ENCODE measurements around the gene ZBTB45.
A peak's percentile ranks its signal among the peaks of the same experiment; 100 is the strongest.
"Not testable (repeated sequence)": the region's sequence is repeated elsewhere in the genome, so short reads cannot be mapped to it uniquely, and the experiment has no call there.

The ZBTB45 gene

DNA sequence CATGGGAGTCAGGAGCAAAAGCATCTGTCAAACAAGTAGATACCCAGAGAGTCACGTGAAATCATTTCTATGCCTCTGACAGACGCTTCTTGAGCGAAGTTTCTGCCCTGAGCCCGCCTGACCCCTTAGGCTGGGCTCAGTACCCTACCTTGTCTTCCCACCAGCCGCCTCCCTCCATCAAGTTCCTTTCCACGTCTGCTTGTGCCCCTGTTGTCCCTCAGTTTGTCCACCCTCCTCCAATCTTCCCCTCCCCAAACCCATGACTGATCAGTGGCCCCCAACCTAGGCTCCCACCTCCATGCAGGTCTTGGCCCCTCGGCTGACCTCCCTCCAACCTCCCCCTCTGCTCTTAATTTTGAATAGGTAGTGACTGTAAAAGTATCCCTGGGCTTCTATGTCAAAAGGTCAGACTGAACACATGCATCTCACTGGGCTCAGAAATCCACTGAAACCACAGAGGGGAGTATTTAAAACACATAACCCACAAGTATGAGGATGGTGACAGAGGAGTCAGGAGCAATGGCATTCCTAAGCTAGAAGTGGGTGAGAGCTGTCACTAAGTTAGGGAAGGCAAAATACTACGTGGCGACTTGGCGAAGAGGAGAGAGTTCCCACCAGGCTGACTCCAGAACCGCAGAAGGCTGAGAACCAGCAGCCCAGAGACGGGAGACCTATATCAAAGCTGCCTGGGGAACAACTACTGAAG is 45.2 kb downstream of the ZBTB45 start:
- Mint-ChIP-seq H3K36me3 (ENCODE audit: low read depth) (peaks cover 11% of the 10 kb centered on the region), H3K27me3 (ENCODE audit: low read depth) (no peaks in the 10 kb centered on the region), H3K9me3 (no peaks in the 10 kb centered on the region), H3K27ac (peak overlapping the region; percentile 34), H3K4me3 (peak overlapping the region; percentile 88), H3K4me1 (ENCODE audit: low read depth) (peaks cover 12% of the 10 kb centered on the region)
- no peak for DNase-seq (ENCODE audit: low spot score)

DNA sequence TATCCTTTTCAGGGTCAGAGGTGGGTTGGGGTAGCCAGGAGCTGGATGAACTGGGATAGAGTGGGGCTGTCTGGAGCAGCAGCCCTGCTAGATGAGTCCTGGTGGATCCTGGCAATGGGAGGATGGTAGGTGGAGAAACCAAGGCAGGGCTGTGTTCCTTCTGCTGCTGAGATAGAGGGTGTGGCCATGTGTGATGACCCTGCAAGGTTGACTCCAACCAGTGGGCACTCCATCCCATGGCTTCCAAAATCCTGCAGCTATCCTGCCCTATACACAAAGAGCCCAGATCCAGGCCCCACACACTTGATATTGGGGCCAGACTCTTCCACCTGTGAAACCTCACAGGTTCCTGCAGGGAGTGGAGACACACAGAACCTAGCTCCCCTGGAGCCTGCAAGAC is 45.8 kb downstream of the ZBTB45 start:
- H3K4me3 Mint-ChIP-seq, result peak overlapping the region; percentile 88

DNA sequence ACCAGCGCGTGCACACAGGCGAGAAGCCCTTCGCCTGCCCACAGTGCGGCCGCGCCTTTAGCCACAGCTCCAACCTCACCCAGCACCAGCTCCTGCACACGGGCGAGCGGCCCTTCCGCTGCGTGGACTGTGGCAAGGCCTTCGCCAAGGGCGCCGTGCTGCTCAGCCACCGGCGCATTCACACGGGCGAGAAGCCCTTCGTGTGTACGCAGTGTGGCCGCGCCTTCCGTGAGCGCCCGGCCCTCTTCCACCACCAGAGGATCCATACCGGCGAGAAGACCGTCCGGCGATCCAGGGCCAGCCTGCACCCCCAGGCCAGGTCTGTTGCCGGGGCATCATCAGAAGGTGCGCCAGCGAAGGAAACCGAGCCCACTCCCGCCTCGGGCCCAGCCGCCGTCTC is 47.9 kb downstream of the ZBTB45 start:
- Mint-ChIP-seq H3K9me3 (no peaks in the 10 kb centered on the region), H3K4me3 (no peak overlapping the region), H3K27me3 (ENCODE audit: low read depth) (no peaks in the 10 kb centered on the region), H3K27ac (no peak overlapping the region), H3K4me1 (ENCODE audit: low read depth) (peaks cover 20% of the 10 kb centered on the region), H3K36me3 (ENCODE audit: low read depth) (peaks cover 9% of the 10 kb centered on the region)
- DNase-seq (ENCODE audit: low spot score), result no peak

More for the DNA sequence above, 45.8 kb downstream of the ZBTB45 start:
- no peak for DNase-seq (ENCODE audit: low spot score)
- H3K27me3 Mint-ChIP-seq (ENCODE audit: low read depth), result no peaks in the 10 kb centered on the region
- peaks cover 9% of the 10 kb centered on the region for H3K36me3 Mint-ChIP-seq (ENCODE audit: low read depth)
- H3K27ac Mint-ChIP-seq, result no peak overlapping the region
- peaks cover 12% of the 10 kb centered on the region for H3K4me1 Mint-ChIP-seq (ENCODE audit: low read depth)
- no peaks in the 10 kb centered on the region for H3K9me3 Mint-ChIP-seq

DNA sequence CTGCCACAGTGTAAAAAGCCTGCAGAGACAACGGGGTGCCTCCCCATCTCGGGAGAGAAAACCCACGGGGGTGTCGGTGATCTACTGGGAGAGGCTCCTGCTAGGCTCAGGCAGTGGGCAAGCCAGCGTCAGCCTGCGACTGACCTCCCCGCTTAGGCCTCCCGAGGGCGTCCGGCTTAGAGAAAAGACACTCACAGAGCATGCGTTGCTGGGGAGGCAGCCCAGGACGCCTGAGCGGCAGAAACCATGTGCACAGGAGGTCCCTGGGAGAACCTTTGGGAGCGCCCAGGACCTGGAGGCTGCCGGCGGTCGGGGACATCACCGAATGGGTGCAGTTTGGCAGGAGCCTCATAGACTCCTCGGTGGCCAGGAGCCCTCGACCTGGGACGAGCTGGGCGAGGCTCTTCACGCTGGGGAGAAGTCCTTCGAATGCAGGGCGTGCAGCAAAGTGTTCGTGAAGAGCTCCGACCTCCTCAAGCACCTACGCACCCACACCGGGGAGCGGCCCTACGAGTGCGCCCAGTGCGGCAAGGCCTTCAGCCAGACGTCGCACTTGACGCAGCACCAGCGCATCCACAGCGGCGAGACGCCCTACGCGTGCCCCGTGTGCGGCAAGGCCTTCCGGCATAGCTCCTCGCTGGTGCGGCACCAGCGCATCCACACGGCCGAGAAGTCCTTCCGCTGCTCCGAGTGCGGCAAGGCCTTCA is 48.6 kb downstream of the ZBTB45 start:
- not testable (repeated sequence) for DNase-seq (ENCODE audit: low spot score); H3K27ac Mint-ChIP-seq; H3K27me3 Mint-ChIP-seq (ENCODE audit: low read depth); H3K9me3 Mint-ChIP-seq; H3K36me3 Mint-ChIP-seq (ENCODE audit: low read depth); H3K4me3 Mint-ChIP-seq
- peaks cover 20% of the 10 kb centered on the region for H3K4me1 Mint-ChIP-seq (ENCODE audit: low read depth)

DNA sequence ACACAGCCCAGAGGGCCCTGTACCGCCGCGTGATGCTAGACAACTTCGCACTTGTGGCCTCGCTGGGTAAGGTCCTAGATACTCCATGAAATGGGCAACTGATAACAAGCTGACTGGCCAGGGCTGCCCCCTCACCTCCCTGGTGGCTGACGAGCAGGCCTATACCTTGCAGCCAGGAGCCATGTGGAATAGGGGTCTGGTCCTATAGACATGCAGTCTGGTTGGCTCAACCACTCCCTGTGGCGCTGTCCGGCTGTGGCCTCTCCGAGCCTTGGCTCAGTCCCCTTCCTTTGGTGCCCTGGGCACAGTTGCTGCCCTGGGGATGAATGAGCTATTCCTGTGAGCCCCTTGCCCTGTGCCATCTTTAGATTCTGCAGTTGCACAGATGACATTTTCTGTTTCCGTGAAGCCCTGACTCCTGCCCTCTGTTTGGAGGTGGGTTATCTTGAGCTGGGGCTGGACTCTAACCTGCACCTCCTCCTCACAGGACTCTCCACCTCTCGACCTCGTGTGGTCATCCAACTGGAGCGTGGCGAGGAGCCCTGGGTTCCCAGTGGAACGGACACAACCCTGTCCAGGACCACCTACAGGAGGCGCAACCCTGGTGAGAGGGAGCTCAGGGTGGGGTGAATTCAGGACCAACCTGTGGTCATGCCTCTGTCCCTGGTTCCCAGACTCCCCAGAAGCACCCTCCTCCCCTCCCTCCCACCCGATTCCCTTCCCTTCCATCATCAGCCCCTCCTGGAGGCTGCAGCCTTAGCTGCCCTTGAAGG is 50.2 kb downstream of the ZBTB45 start:
- H3K27ac Mint-ChIP-seq, result no peak overlapping the region
- H3K9me3 Mint-ChIP-seq, result no peaks in the 10 kb centered on the region
- H3K4me3 Mint-ChIP-seq, result no peak overlapping the region
- peaks cover 2% of the 10 kb centered on the region for H3K27me3 Mint-ChIP-seq (ENCODE audit: low read depth)
- peaks cover 17% of the 10 kb centered on the region for H3K4me1 Mint-ChIP-seq (ENCODE audit: low read depth)
- peaks cover 9% of the 10 kb centered on the region for H3K36me3 Mint-ChIP-seq (ENCODE audit: low read depth)
- no peak for DNase-seq (ENCODE audit: low spot score)

DNA sequence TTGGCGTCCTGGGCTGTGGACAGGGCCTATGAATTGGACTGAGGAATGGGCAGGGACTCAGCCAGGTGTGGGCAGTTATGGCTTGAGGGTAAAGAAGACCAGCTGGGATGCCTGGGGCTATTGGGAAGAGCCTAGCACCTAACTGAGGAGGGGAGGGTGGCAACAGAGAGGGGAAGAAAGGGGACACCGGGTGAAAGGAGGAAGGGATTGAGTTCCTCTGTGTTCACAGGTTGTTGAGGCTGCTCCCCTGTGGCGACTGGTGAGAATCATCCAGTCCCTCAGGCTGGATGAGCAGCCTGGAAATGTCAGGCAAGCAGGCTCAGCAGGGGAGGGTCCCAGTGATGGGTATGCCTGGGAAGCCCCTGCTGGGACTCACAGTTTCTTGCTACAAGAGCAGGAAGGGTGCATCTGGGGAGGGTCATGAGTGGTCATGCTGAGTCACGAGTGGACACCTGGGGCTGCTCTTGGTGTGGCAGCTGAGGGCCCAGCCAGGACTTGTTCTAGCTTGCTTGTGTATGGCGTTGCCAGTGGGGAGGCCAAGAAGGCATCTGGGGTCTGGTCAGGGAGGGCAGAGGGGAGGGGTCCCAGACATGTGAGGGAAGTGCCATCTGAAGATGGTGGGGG is 51.3 kb downstream of the ZBTB45 start:
- H3K27me3 Mint-ChIP-seq (ENCODE audit: low read depth), result peaks cover 2% of the 10 kb centered on the region
- no peak for DNase-seq (ENCODE audit: low spot score)
- peak overlapping the region; percentile 22 for H3K27ac Mint-ChIP-seq
- peaks cover 5% of the 10 kb centered on the region for H3K36me3 Mint-ChIP-seq (ENCODE audit: low read depth)
- peaks cover 12% of the 10 kb centered on the region for H3K4me1 Mint-ChIP-seq (ENCODE audit: low read depth)
- peak overlapping the region; percentile 85 for H3K4me3 Mint-ChIP-seq
- no peaks in the 10 kb centered on the region for H3K9me3 Mint-ChIP-seq

DNA sequence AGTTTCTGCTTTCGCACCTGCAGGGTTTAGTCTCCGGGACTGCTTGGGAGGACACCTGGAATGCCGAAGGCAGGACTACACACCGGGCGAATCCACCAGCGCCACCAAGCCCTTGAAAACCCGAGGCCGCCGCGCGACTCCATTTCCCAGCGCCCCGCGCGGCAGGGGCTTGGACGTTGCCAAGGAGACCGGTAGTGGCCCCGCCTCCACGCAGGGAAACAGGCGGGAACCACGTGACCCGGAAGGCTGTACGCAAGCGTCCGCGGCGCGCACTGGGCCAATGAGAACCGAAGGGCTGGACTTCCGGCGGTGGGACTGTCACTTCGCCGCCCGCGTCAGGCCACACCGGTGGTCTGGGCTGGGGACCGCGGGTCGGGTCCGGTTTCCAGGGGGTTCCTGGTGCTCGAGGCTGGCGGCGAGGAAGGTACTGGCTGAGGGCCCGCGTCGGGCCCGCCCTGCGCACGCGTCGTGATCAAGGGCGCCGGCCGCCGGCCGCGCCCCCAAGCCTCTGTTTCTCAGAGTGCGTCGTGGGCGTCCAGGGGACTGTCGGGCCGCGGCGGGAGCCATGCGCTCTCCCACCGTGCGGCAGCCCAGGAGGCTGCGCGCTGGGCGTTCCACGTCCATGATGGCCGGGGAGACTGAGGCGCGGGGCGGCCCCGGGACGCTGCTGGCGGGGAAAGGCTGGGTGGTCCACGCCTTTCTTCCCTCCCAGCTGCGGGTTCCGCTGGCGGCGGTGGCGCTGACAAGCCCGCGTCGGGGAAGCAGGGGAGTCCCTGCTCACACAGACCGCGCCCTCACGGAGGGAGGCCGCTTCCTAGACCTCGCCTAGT is 52.6 kb downstream of the ZBTB45 start, which contains the start of gene ZNF324:
ZNF324 (plus strand) TSS at position 321 of the 830 bp plus-strand sequence. CDS start 2,106 bp downstream, outside the sequence.
- H3K36me3 Mint-ChIP-seq (ENCODE audit: low read depth), result peaks cover 1% of the 10 kb centered on the region
- DNase-seq (ENCODE audit: low spot score), result peak; percentile 97
- H3K27ac Mint-ChIP-seq, result peak within 1 kb of the TSS; percentile 81
- H3K9me3 Mint-ChIP-seq, result no peaks in the 10 kb centered on the region
- H3K4me1 Mint-ChIP-seq (ENCODE audit: low read depth), result peaks cover 12% of the 10 kb centered on the region
- peaks cover 2% of the 10 kb centered on the region for H3K27me3 Mint-ChIP-seq (ENCODE audit: low read depth)
- peak within 1 kb of the TSS; percentile 85 for H3K4me3 Mint-ChIP-seq

DNA sequence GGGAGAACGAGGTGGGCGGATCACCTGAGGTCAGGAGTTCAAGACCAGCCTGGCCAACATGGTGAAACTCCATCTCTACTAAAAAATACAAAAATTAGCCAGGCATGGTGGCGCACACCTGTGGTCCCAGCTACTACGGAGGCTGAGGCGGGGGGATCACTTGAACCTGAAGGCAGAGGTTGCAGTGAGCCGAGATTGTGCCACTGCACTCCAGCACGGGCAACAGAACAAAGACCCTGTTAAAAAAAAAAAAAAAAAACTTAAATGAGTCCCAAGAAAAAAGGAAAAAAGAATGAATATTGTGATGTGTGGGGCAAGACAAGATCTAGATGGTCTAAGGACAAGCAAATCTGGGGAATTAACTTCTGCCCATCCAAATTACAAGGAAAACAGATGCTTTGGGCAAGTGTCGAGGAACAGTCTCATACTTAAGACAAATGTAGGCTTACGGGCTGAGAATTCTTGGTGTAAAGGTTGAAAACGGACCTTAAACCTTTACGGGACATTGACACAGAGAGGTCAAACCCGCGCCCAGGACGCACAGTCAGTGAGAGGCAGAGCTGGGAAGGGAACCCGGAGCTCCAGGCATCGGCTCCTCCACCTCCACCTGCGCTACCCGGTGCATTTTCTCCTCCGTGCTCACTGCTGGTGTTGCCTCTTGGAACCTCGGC is 53.4 kb downstream of the ZBTB45 start:
- DNase-seq (ENCODE audit: low spot score), result no peak
- Mint-ChIP-seq H3K27me3 (ENCODE audit: low read depth) (peaks cover 2% of the 10 kb centered on the region), H3K9me3 (no peaks in the 10 kb centered on the region), H3K36me3 (ENCODE audit: low read depth) (peaks cover 1% of the 10 kb centered on the region), H3K4me3 (peak overlapping the region; percentile 85), H3K27ac (no peak overlapping the region), H3K4me1 (ENCODE audit: low read depth) (peaks cover 12% of the 10 kb centered on the region)

Measured in T-helper 2 cell treated with Interferon-gamma antibody and Interleukin-4, amounts not matched to agents 5 μg/mL and 100 μg/mL, for 36 hours (primary cell).